ENCODE measurements around the gene B4GALT3. TPM values are rescaled to one million over a fixed set of nuclear protein-coding genes. Genes with fewer than 3 reads are reported as not detected.
"Not testable (repeated sequence)": the region's sequence is repeated elsewhere in the genome, so short reads cannot be mapped to it uniquely, and the experiment has no call there.

B4GALT3 gene
- total RNA-seq, 1 experiment from 2014 or later: 39.6 TPM

DNA sequence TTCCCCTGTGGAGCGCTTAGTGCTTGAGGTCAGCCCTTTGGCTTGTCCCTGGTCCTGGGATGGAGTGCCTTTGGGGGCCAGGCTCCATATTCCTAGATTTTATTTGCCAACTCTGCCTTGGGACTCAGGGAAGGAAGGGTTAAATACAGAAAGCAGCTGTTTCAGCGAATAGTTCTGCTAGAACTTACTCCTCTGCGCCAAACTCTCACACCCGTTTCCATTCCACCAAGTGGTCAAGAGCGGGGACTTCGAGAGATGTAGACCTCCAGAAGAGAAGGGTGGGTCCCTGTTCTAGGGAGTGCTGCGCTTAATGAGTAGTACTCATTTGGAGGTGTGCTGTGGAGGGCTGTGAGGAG, 47.8 kb upstream of the B4GALT3 start:
- TF ChIP-seq CTCF (IDR thresholded peaks at IDR 0.05; ENCODE audit: insufficient read depth in 1 of 2, low read depth in 1 of 2, low read length in 1 of 2, severe bottlenecking in 1 of 2, unreplicated experiment in 1 of 2): no peak
- peaks cover 50% of the 10 kb centered on the region for H3K4me1 Mint-ChIP-seq (ENCODE audit: low read depth, unreplicated experiment)
- H3K9me3 Mint-ChIP-seq (ENCODE audit: unreplicated experiment): peaks cover 24% of the 10 kb centered on the region
- intact Hi-C loops (cut with micrococcal nuclease; ENCODE audit: unreplicated experiment): loop anchor here (1.0 kb wide), 4 partner anchors 8 to 89 kb away; partner anchors contain the start of gene SDHC
- Histone ChIP-seq H3K4me3 (ENCODE audit: low read depth, low read length) (no peak overlapping the region), H3K36me3 (ENCODE audit: control insufficient read depth, insufficient read depth, low read length) (peaks cover 6% of the 10 kb centered on the region), H3K27me3 (replicated peaks; ENCODE audit: control insufficient read depth, insufficient read depth, low read length) (no peaks in the 10 kb centered on the region), H3K9me3 (peaks cover 8% of the 10 kb centered on the region; the same call in 1 of the 2 replicates), H3K4me1 (peaks cover 54% of the 10 kb centered on the region)
- ChIA-PET CTCF (interaction anchor here (0.5 to 3.6 kb wide), 30 partner anchors 9 to 215 kb away, joined by 3 to 44 read pairs (median 6); partner anchors contain the start of genes CFAP126, F11R, NDUFS2 and PPOX), POLR2A (interaction anchor here (0.6 to 2.2 kb wide), 16 partner anchors 8 to 205 kb away, joined by 3 to 41 read pairs (median 4); partner anchors contain the start of genes B4GALT3, F11R, NDUFS2 and SDHC)
- peak overlapping the region; percentile 99 for H3K4me3 Mint-ChIP-seq (ENCODE audit: unreplicated experiment)
- no peak for DNase-seq
- no peaks in the 10 kb centered on the region for H3K27me3 Mint-ChIP-seq (ENCODE audit: insufficient read depth, unreplicated experiment)
- H3K36me3 Mint-ChIP-seq (ENCODE audit: insufficient read depth, unreplicated experiment): peaks cover 70% of the 10 kb centered on the region
- no TSS peak for BruUV-seq (replicated peaks)
- peak overlapping the region; percentile 97 for H3K27ac Mint-ChIP-seq (ENCODE audit: unreplicated experiment)

DNA sequence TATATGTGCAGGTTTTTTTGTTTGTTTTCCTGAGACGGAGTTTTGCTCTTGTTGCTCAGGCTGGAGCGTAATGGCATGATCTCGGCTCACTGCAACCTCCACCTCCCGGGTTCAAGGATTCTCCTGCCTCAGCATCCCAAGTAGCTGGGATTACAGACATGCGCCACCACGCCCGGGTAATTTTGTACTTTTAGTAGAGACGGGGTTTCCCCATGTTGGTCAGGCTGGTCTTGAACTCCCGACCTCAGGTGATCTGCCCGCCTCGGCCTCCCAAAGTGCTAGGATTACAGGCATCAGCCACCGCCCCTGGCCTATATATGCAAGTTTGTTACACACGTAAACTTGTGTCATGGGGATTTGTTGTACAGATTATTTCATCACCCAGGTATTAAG, 47.4 kb upstream of the B4GALT3 start:
- intact Hi-C loops (cut with micrococcal nuclease; ENCODE audit: unreplicated experiment): loop anchor here (1.0 kb wide), 4 partner anchors 7 to 90 kb away; partner anchors contain the start of gene SDHC
- peaks cover 24% of the 10 kb centered on the region for H3K9me3 Mint-ChIP-seq (ENCODE audit: unreplicated experiment)
- ChIA-PET CTCF (interaction anchor here (0.6 to 1.9 kb wide), 8 partner anchors 16 to 165 kb away, joined by 4 to 21 read pairs (median 6); partner anchors contain the start of genes NDUFS2 and PPOX), POLR2A (interaction anchor here (0.8 to 1.6 kb wide), 5 partner anchors 14 to 89 kb away, joined by 4 to 22 read pairs (median 5); partner anchors contain the start of genes NDUFS2 and SDHC)
- not testable (repeated sequence) for H3K4me3 ChIP-seq (ENCODE audit: low read depth, low read length); H3K27me3 Mint-ChIP-seq (ENCODE audit: insufficient read depth, unreplicated experiment); H3K9me3 ChIP-seq; DNase-seq; H3K27me3 ChIP-seq (replicated peaks; ENCODE audit: control insufficient read depth, insufficient read depth, low read length); H3K36me3 ChIP-seq (ENCODE audit: control insufficient read depth, insufficient read depth, low read length)
- peaks cover 55% of the 10 kb centered on the region for H3K4me1 Mint-ChIP-seq (ENCODE audit: low read depth, unreplicated experiment)
- H3K4me3 Mint-ChIP-seq (ENCODE audit: unreplicated experiment): peak overlapping the region; percentile 99
- peak overlapping the region; percentile 97 for H3K27ac Mint-ChIP-seq (ENCODE audit: unreplicated experiment)
- BruUV-seq (replicated peaks): TSS peak; percentile 88
- peaks cover 59% of the 10 kb centered on the region for H3K4me1 ChIP-seq
- peaks cover 72% of the 10 kb centered on the region for H3K36me3 Mint-ChIP-seq (ENCODE audit: insufficient read depth, unreplicated experiment)

- Histone ChIP-seq H3K4me1 (peaks cover 65% of the 10 kb centered on the region), H3K36me3 (ENCODE audit: control insufficient read depth, insufficient read depth, low read length) (peaks cover 2% of the 10 kb centered on the region), H3K9me3 (peaks cover 8% of the 10 kb centered on the region; the same call in 1 of the 2 replicates), H3K4me3 (ENCODE audit: low read depth, low read length) (peak overlapping the region; percentile 31; the same call in 1 of the 2 replicates), H3K27me3 (replicated peaks; ENCODE audit: control insufficient read depth, insufficient read depth, low read length) (no peaks in the 10 kb centered on the region)
- H3K4me1 Mint-ChIP-seq (ENCODE audit: low read depth, unreplicated experiment): peaks cover 61% of the 10 kb centered on the region
- no TSS peak for BruUV-seq (replicated peaks)
- H3K9me3 Mint-ChIP-seq (ENCODE audit: unreplicated experiment): peaks cover 24% of the 10 kb centered on the region
- H3K27ac Mint-ChIP-seq (ENCODE audit: unreplicated experiment): peak overlapping the region; percentile 97
- ChIA-PET POLR2A (interaction anchor here (0.8 to 1.6 kb wide), 6 partner anchors 13 to 204 kb away, joined by 4 to 11 read pairs (median 4); partner anchors contain the start of genes NDUFS2 and SDHC), CTCF (interaction anchor here (0.6 to 1.9 kb wide), 10 partner anchors 9 to 167 kb away, joined by 3 to 21 read pairs (median 5); partner anchors contain the start of genes FCER1G, NDUFS2 and PPOX)
- H3K4me3 Mint-ChIP-seq (ENCODE audit: unreplicated experiment): peak overlapping the region; percentile 99
- no peaks in the 10 kb centered on the region for H3K27me3 Mint-ChIP-seq (ENCODE audit: insufficient read depth, unreplicated experiment)
- intact Hi-C loops (cut with micrococcal nuclease; ENCODE audit: unreplicated experiment): no loop called here
- no peak for TF ChIP-seq CTCF (IDR thresholded peaks at IDR 0.05; ENCODE audit: insufficient read depth in 1 of 2, low read depth in 1 of 2, low read length in 1 of 2, severe bottlenecking in 1 of 2, unreplicated experiment in 1 of 2)
- peak; percentile 95 to 97 for DNase-seq
- H3K36me3 Mint-ChIP-seq (ENCODE audit: insufficient read depth, unreplicated experiment): peaks cover 78% of the 10 kb centered on the region
Measured at GRCh38 chr1:161223805-161224694, 46.7 kb upstream of the B4GALT3 start.

All from Caco-2 (cell line).